Activated T-cell treated with anti-CD3 and anti-CD28 coated beads for 24 hours (primary cell): ENCODE data around the gene COX7A2L.

Source experiments
- DNase-seq: peaks from one replicate; pipeline ENCODE4 v3.0.0-alpha.2; 2020; ENCODE audit warnings: low read depth

Gene COX7A2L

GRCh38 chr2:42317486-42317885 is 43.5 kb downstream of the COX7A2L start:
- DNase-seq: no peak

GRCh38 chr2:42316910-42317309 is 44.1 kb downstream of the COX7A2L start:
- no peak for DNase-seq

GRCh38 chr2:42315844-42316470 is 45.1 kb downstream of the COX7A2L start:
- DNase-seq: no peak

GRCh38 chr2:42314892-42315468 is 46.0 kb downstream of the COX7A2L start:
- DNase-seq: no peak

- no peak for DNase-seq
These were observed 48.9 kb downstream of the COX7A2L start for GRCh38 chr2:42312106-42312505.

- DNase-seq: no peak
These were observed 51.0 kb downstream of the COX7A2L start for GRCh38 chr2:42310007-42310515.

GRCh38 chr2:42309366-42309765 is 51.7 kb downstream of the COX7A2L start:
- no peak for DNase-seq

- DNase-seq: no peak
These were observed 53.8 kb downstream of the COX7A2L start for GRCh38 chr2:42307180-42307579.

- DNase-seq: no peak
These were observed 56.8 kb downstream of the COX7A2L start for GRCh38 chr2:42304059-42304713.

GRCh38 chr2:42303252-42303651 is 57.8 kb downstream of the COX7A2L start:
- no peak for DNase-seq

- DNase-seq: no peak
These were observed 60.5 kb downstream of the COX7A2L start for GRCh38 chr2:42300527-42300926.
